Kasumi-1 (cell line): ENCODE measurements around the gene EVL.
"Not testable (repeated sequence)": the region's sequence is repeated elsewhere in the genome, so short reads cannot be mapped to it uniquely, and the experiment has no call there.

Experiments used
- DNase-seq, 2 experiments: peaks; one replicate each; lab custom pipeline; 2025; lab: John Stamatoyannopoulos, UW

Gene EVL, protein sequence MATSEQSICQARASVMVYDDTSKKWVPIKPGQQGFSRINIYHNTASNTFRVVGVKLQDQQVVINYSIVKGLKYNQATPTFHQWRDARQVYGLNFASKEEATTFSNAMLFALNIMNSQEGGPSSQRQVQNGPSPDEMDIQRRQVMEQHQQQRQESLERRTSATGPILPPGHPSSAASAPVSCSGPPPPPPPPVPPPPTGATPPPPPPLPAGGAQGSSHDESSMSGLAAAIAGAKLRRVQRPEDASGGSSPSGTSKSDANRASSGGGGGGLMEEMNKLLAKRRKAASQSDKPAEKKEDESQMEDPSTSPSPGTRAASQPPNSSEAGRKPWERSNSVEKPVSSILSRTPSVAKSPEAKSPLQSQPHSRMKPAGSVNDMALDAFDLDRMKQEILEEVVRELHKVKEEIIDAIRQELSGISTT

GRCh38 chr14:100065111-100065871, at the start of gene EVL:
TSS of gene EVL (plus strand) at chr14:100065422. CDS start at chr14:100065501, 79 bp downstream.
- peak; percentile 84 to 88 for DNase-seq

- DNase-seq, result no peak
Observed at GRCh38 chr14:100017553-100017952, 47.7 kb upstream of the EVL start.

GRCh38 chr14:100018054-100018453, 47.2 kb upstream of the EVL start:
- no peak for DNase-seq

- no peak for DNase-seq
Observed at GRCh38 chr14:100018482-100018881, 46.7 kb upstream of the EVL start.

- DNase-seq, result no peak
Observed at GRCh38 chr14:100019156-100019744, 46.0 kb upstream of the EVL start.

- DNase-seq, result no peak
Observed at GRCh38 chr14:100020629-100021028, 44.6 kb upstream of the EVL start.

GRCh38 chr14:100022772-100023451, 42.3 kb upstream of the EVL start:
- no peak for DNase-seq

GRCh38 chr14:100025111-100025510, 40.1 kb upstream of the EVL start:
- peak; percentile 47 to 48 for DNase-seq

DNA sequence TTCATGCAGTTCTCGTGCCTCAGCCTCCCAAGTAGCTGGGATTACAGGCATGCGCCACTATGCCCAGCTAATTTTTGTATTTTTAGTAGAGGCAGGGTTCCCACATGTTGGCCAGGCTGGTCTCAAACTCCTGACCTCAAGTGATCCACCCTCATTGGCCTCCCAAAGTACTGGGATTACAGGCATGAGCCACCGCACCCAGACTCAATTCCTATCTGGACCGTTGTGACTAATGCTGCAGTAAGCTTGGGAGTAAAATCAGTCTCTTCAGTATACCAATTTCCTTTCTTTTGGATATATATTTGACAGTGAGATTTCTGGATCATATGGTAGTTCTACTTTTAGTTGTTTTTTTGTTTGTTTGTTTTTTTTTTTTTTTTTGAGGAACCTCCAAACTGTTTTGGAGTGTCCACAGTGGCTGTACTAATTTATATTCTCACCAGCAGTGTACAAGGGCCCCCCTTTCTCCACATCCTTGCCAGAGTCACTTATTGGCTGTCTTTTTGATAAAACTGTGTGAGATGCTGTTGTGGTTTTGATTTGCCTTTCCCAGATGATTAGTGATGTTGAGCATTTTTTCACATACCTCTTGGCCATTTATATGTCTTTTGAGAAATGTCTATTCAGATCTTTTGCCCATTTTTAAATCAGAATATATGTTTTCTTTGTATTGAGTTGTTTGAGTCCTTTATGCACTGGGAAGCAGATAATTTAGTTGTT, 37.3 kb upstream of the EVL start:
- DNase-seq, result no peak

DNA sequence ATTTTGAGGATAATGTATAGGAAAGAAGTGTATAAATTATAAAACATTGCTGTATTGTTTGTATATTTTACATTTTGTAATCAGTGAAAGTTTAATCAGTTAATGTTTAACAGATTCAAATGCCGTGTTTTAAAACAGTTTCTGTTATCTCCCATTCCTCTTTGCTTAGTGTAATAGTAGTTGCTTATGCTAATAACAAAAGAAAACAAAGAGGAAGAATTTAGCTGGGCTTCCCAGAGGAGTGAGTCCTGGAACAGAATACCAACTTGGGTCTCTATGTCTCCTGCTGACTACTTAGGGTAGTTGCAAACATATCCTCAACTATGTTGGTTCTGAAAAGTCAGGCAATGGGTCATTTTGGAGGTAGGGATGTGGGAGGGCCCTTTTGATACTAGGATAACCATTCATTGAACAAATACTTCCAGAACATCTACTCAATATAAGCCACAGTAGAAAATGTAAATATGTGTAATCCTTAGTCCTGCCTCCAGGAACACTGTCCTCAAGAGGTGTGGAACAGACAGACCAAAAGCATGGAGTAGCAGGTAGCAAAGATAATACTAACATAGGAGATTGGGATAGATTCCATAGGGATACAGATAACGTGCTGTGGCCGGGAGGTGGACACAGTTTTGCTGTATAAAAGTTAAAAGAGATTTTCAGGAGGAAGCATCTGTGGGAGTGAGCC, 36.1 kb upstream of the EVL start:
- DNase-seq, result no peak

DNA sequence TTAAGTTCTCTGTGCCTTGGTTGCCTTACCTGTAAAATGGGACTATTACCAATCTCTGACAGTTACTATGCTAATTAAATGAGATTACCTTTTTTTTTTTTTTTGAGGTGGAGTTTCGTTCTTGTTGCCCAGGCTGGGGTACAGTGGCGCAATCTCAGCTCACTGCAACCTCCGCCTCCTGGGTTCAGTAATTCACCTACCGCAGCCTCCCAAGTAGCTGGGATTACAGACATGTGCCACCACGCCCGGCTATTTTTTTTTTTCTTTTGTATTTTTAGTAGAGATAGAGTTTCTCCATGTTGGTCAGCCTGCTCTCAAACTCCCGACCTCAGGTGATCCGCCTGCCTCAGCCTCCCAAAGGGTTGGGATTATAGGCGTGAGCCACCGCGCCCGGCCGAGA, 35.2 kb upstream of the EVL start:
- DNase-seq, result not testable (repeated sequence)

DNA sequence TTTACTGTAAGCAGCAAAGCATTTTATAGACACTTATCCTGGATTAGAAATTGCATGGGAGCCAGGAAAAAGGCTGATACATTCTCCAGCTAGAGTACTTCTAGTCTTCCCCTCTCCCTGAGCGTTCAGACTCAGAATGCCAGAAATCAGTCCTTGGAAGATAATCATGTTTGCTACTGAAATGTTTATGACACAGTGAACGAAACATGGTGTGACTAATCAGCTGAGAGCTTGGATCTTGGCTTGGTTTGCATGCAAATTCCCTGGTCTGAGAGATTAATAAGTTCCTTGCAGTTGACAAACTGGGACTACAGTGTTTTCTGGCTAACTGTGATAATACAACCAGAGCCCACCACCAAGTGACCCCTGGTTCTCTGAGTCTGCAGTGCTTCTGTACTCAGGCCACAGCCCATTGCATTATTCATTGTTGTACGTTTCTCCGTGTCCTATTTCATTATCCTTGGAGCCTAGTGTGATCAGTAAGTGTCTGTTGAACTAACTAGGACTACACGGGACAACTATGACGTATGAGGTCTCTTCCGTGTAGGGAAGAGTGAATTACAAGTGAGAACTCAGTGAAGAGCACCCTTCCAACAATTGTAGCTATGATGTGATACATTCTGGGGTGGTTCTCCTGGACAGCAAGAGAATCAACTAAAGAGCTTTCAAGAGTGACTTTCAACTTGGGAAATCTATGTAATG, 34.6 kb upstream of the EVL start:
- DNase-seq, result no peak

DNA sequence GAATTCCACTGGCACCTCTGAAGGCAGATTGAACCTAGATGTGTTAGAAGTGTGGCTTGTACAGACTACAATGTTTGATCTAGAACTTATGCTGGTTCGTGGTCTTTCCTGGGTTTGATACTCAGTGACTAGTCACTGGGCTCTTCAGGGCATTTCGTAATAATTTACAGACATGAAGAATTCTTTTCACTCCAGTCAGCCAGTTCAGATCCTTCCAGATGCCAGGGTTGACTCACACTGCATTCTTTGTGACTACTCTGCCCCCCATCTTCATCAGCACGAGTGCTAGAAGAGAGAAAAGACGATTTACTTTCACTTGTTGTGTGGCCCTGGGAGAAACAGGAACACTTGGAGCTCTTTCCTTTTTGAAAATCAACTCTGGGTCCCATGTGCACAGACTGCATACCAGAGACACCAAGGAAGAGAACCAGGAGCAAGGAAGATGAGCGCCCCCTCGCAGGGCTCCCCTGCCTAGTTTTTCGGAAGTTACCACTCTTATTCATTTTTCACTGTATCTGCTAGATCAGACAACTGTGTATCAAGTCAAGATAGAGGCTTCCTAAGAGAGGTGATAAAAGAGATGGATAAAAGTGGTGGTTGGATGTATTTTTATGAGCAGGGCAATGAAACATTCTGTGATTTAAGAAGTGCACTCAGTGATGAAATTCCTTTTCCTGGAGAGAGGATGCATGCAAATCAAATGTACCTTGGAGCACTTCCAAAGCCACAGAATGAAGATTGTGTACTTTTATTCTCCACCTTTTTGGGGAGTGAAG, 33.5 kb upstream of the EVL start:
- peak; percentile 17 to 30 for DNase-seq

- DNase-seq, result no peak
Observed at GRCh38 chr14:100032738-100033137, 32.5 kb upstream of the EVL start.

DNA sequence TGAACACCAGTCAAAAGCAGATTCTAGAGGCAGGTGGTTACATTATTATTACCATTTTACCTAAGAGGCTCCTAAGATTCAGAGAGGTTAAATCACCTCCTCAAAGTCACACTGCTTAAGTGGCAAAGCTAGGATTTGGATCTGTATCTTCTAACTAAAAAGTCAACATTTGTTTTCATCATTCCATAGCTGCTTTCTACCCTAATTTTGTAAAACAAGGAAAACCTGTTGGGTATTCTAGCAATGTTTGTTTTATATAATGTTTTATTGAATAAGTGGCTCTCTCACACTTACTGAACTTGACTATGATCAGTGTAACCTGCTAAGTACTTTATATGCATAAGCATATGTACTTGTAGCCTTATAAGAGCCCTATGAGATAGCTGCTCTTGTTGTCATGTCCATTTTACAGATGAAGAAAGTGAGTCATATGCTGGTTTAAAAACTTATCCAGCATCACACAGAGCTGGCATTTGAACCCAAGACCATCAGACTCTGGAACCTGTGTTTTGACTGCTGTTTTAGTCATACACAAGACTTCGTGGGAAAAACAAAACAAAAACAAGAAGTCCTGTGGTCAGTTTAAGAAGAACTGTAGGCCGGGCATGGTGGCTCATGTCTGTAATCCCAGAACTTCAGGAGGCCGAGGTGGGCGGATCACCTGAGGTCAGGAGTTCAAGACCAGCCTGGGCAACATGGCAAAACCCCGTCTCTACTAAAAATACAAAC, 31.7 kb upstream of the EVL start:
- no peak for DNase-seq

- no peak for DNase-seq
Observed at GRCh38 chr14:100034468-100034867, 30.8 kb upstream of the EVL start.

DNA sequence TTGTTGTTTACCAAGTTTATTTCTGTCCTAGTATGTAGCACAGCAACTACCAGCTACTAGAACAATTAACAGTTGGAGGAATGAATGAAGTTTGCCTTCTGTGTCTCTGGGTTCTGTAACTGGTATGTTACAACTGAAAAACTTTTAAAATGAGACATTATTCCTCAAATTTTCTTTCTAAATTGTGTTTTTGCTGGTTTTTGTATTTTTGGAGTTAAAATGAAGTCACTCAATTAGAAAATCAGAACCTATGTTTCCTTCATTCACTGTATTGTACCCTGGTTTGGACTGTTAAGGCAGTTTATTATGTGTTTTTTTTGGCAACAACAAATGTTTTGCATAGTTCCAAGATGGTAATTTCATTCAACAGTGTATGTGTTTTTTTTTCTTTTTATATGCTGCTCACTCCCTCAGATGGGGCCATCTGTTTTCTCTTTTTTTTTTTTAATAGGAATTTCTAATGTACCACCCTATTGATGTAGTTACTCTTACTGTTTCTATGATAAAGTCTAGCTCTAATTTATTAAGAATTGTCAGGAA, 30.2 kb upstream of the EVL start:
- DNase-seq, result no peak

- DNase-seq, result no peak
Observed at GRCh38 chr14:100035700-100036099, 29.5 kb upstream of the EVL start.

GRCh38 chr14:100037353-100037752, 27.9 kb upstream of the EVL start:
- DNase-seq, result no peak
